Measurements from ENCODE around the gene SYNE1. TPM values are rescaled to one million over a fixed set of nuclear protein-coding genes. Genes with fewer than 3 reads are reported as not detected.

The SYNE1 gene
- total and polyA plus RNA-seq, 2 of the 8 experiments (the other 6 are each of a cell fraction or from before 2014, with no cell fraction given): 2.8 to 5.5 TPM

DNA sequence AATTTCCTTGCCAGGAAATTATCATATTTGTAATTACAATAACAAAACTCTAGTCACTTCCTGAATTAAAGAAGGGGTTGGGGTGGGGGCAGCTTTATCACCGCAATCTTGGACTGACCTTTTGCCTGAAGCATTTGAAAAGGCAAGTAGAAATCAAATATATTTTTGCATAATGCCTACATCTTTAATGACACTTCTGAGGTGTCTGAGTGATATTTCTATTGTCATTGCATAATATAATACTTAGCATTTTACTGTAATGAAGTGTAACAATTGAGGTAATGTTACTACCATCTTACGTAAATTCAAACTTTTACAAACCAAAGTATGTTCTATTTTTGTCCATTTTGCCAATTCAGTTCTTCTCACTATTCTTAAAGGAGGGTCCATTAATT lies 65.2 kb downstream of the SYNE1 start:
- Histone ChIP-seq H3K14ac (ENCODE audit: insufficient read length) (no peak overlapping the region), H3K9ac (replicated peaks in 1 of 4; ENCODE audit: extremely low read depth in 1 of 4, low read depth in 3 of 4, low read length in 3 of 4) (no peak overlapping the region), H3K27me3 (replicated peaks in 1 of 4; ENCODE audit: control insufficient read depth in 3 of 4, extremely low read depth in 1 of 4, insufficient read depth in 3 of 4, low read length in 3 of 4) (no peaks in the 10 kb centered on the region), H2AFZ (ENCODE audit: low read length) (no peak overlapping the region), H3K4me1 (replicated peaks in 1 of 4; ENCODE audit: control insufficient read depth in 3 of 4, insufficient read depth in 4 of 4, low read length in 3 of 4) (no peaks in the 10 kb centered on the region; a peak in 2 of 7 replicates), H3K79me1 (ENCODE audit: low read depth, low read length) (no peaks in the 10 kb centered on the region), H3K18ac (ENCODE audit: extremely low read depth, low read length) (no peak overlapping the region), H2BK15ac (ENCODE audit: low read length) (no peak overlapping the region), H2BK12ac (ENCODE audit: low read depth, low read length) (no peak overlapping the region), H2BK20ac (ENCODE audit: low read length) (no peak overlapping the region), H3K27ac (ENCODE audit: low read depth, low read length) (no peak overlapping the region), H3K56ac (replicated peaks; ENCODE audit: insufficient read length, low read depth, low read length) (no peak overlapping the region), H2BK5ac (ENCODE audit: low read depth, low read length) (no peak overlapping the region), H3K23me2 (ENCODE audit: low read depth, low read length) (no peaks in the 10 kb centered on the region), H3K4ac (replicated peaks; ENCODE audit: insufficient read length, low read depth, low read length) (no peak overlapping the region), H4K91ac (replicated peaks; ENCODE audit: insufficient read length, low read length) (no peak overlapping the region), H3K9me3 (ENCODE audit: insufficient read depth in 2 of 2, low read depth in 1 of 2, low read length in 1 of 2) (no peaks in the 10 kb centered on the region), H3K4me2 (ENCODE audit: insufficient read depth in 1 of 2, low read depth in 2 of 2, low read length in 2 of 2) (no peak overlapping the region), H2AK5ac (ENCODE audit: low read depth, low read length) (no peak overlapping the region), H2BK120ac (replicated peaks; ENCODE audit: low read depth, low read length) (no peak overlapping the region), H3K79me2 (ENCODE audit: control insufficient read depth in 1 of 2, insufficient read depth in 2 of 2, low read length in 2 of 2) (no peaks in the 10 kb centered on the region), H3K23ac (ENCODE audit: insufficient read length) (no peak overlapping the region), H4K20me1 (replicated peaks in 1 of 2; ENCODE audit: control insufficient read depth in 1 of 2, insufficient read depth in 2 of 2, low read length in 2 of 2) (no peaks in the 10 kb centered on the region), H4K5ac (ENCODE audit: insufficient read length, low read depth, low read length) (no peak overlapping the region), H3K4me3 (ENCODE audit: extremely low read depth in 1 of 4, insufficient read depth in 2 of 4, low read depth in 3 of 4, low read length in 4 of 4) (no peak overlapping the region), H4K8ac (ENCODE audit: extremely low read depth, insufficient read depth, low read length) (no peak overlapping the region), H3K36me3 (ENCODE audit: control insufficient read depth in 2 of 4, insufficient read depth in 4 of 4, low read length in 3 of 4) (no peaks in the 10 kb centered on the region)
- no peak for TF ChIP-seq YY1 (IDR thresholded peaks at IDR 0.05; ENCODE audit: low read depth, low read length)
- TF ChIP-seq, protein P1, sequence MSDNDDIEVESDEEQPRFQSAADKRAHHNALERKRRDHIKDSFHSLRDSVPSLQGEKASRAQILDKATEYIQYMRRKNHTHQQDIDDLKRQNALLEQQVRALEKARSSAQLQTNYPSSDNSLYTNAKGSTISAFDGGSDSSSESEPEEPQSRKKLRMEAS (IDR thresholded peaks at IDR 0.05): no peak
- TF ChIP-seq KDM5A (IDR thresholded peaks at IDR 0.05; ENCODE audit: low read length): no peak
- TF ChIP-seq CHD1 (IDR thresholded peaks at IDR 0.05; ENCODE audit: low read depth, low read length): no peak
- no peak for TF ChIP-seq NRF1 (IDR thresholded peaks at IDR 0.05; ENCODE audit: low read depth, low read length)
- TF ChIP-seq SP4 (IDR thresholded peaks at IDR 0.05; ENCODE audit: low read length): no peak
- no peak for TF ChIP-seq POLR2A (IDR thresholded peaks at IDR 0.05; ENCODE audit: control extremely low read depth in 1 of 2, low read depth in 2 of 2, low read length in 2 of 2)
- TF ChIP-seq ASH2L (IDR thresholded peaks at IDR 0.05; ENCODE audit: low read length): no peak
- no peak for TF ChIP-seq SIRT6 (IDR thresholded peaks at IDR 0.05; ENCODE audit: low read length)
- TF ChIP-seq RXRA (IDR thresholded peaks at IDR 0.05; ENCODE audit: insufficient read depth, low read depth, low read length): no peak
- TF ChIP-seq JUN (IDR thresholded peaks at IDR 0.05; ENCODE audit: low read depth, low read length): no peak
- no peak for TF ChIP-seq CTCF (IDR thresholded peaks at IDR 0.05; ENCODE audit: control extremely low read depth in 1 of 3, insufficient read depth in 1 of 3, low read depth in 1 of 3, low read length in 3 of 3)
- no peak for TF ChIP-seq JUND (IDR thresholded peaks at IDR 0.05; ENCODE audit: low read length)
- no peak for TF ChIP-seq NANOG (IDR thresholded peaks at IDR 0.05; ENCODE audit: insufficient read depth, low read depth, low read length, poor library complexity, severe bottlenecking)
- POLR2A ChIA-PET (ENCODE audit: partially characterized antibody): no interaction called here
- CTCF ChIA-PET (ENCODE audit: partially characterized antibody): interaction anchor here (1.0 to 1.2 kb wide), 3 partner anchors 21 to 101 kb away, joined by 3 read pairs; no protein-coding TSS in a partner anchor
- WGBS, 2 experiments (ENCODE audit: extremely low coverage in 1 of 2, insufficient coverage in 1 of 2, insufficient read length in 1 of 2, insufficient replicate concordance in 2 of 2, low coverage in 1 of 2, low lambda C conversion rate in 2 of 2, missing lambda C conversion rate in 1 of 2): 94% methylated on average over 2 of the region's 2 CpGs; no CpG with 5 or more reads in 1 of the 2 experiments
- no peak for FAIRE-seq
- no peak for DNase-seq (ENCODE audit: low read depth in 1 of 2, low spot score in 2 of 2)

Data from H1 (cell line).